ENCODE data around the gene PTPRD.

PTPRD gene

GRCh38 chr9:9771314-9771713 is 841.5 kb downstream of the PTPRD start:
- Histone ChIP-seq H3K4me3 (ENCODE audit: low read depth, low read length) (no peak overlapping the region), H3K27me3 (ENCODE audit: control insufficient read depth, insufficient read depth, low read length) (no peaks in the 10 kb centered on the region), H3K9ac (ENCODE audit: low read depth, low read length) (no peak overlapping the region), H3K36me3 (ENCODE audit: control insufficient read depth, insufficient read depth, low read length) (no peaks in the 10 kb centered on the region), H3K9me3 (ENCODE audit: control insufficient read depth, insufficient read depth, low read length) (no peaks in the 10 kb centered on the region), H3K4me1 (ENCODE audit: control insufficient read depth, insufficient read depth, low read length) (no peaks in the 10 kb centered on the region)

- Histone ChIP-seq H3K4me1 (ENCODE audit: control insufficient read depth, insufficient read depth, low read length) (no peaks in the 10 kb centered on the region), H3K36me3 (ENCODE audit: control insufficient read depth, insufficient read depth, low read length) (no peaks in the 10 kb centered on the region), H3K27me3 (ENCODE audit: control insufficient read depth, insufficient read depth, low read length) (no peaks in the 10 kb centered on the region), H3K9me3 (ENCODE audit: control insufficient read depth, insufficient read depth, low read length) (no peaks in the 10 kb centered on the region), H3K9ac (ENCODE audit: low read depth, low read length) (no peak overlapping the region), H3K4me3 (ENCODE audit: low read depth, low read length) (no peak overlapping the region)
Measured at GRCh38 chr9:9764821-9765220, 848.0 kb downstream of the PTPRD start.

- no peaks in the 10 kb centered on the region for H3K36me3 ChIP-seq (ENCODE audit: control insufficient read depth, insufficient read depth, low read length)
- H3K4me3 ChIP-seq (ENCODE audit: low read depth, low read length) = no peak overlapping the region
- no peaks in the 10 kb centered on the region for H3K27me3 ChIP-seq (ENCODE audit: control insufficient read depth, insufficient read depth, low read length)
- H3K9ac ChIP-seq (ENCODE audit: low read depth, low read length) = no peak overlapping the region
- no peaks in the 10 kb centered on the region for H3K4me1 ChIP-seq (ENCODE audit: control insufficient read depth, insufficient read depth, low read length)
- no peaks in the 10 kb centered on the region for H3K9me3 ChIP-seq (ENCODE audit: control insufficient read depth, insufficient read depth, low read length)
Measured at GRCh38 chr9:9754186-9754585, 858.6 kb downstream of the PTPRD start.

- H3K36me3 ChIP-seq (ENCODE audit: control insufficient read depth, insufficient read depth, low read length) = no peaks in the 10 kb centered on the region
- H3K4me1 ChIP-seq (ENCODE audit: control insufficient read depth, insufficient read depth, low read length) = no peaks in the 10 kb centered on the region
- H3K9ac ChIP-seq (ENCODE audit: low read depth, low read length) = no peak overlapping the region
- H3K4me3 ChIP-seq (ENCODE audit: low read depth, low read length) = no peak overlapping the region
- H3K9me3 ChIP-seq (ENCODE audit: control insufficient read depth, insufficient read depth, low read length) = no peaks in the 10 kb centered on the region
- H3K27me3 ChIP-seq (ENCODE audit: control insufficient read depth, insufficient read depth, low read length) = no peaks in the 10 kb centered on the region
Measured at GRCh38 chr9:9753266-9753665, 859.5 kb downstream of the PTPRD start.

- Histone ChIP-seq H3K27me3 (ENCODE audit: control insufficient read depth, insufficient read depth, low read length) (no peaks in the 10 kb centered on the region), H3K9ac (ENCODE audit: low read depth, low read length) (no peak overlapping the region), H3K4me1 (ENCODE audit: control insufficient read depth, insufficient read depth, low read length) (no peaks in the 10 kb centered on the region), H3K9me3 (ENCODE audit: control insufficient read depth, insufficient read depth, low read length) (no peaks in the 10 kb centered on the region), H3K4me3 (ENCODE audit: low read depth, low read length) (no peak overlapping the region), H3K36me3 (ENCODE audit: control insufficient read depth, insufficient read depth, low read length) (no peaks in the 10 kb centered on the region)
Measured at GRCh38 chr9:9752722-9753121, 860.1 kb downstream of the PTPRD start.

- Histone ChIP-seq H3K27me3 (ENCODE audit: control insufficient read depth, insufficient read depth, low read length) (no peaks in the 10 kb centered on the region), H3K4me1 (ENCODE audit: control insufficient read depth, insufficient read depth, low read length) (no peaks in the 10 kb centered on the region), H3K4me3 (ENCODE audit: low read depth, low read length) (no peak overlapping the region), H3K9ac (ENCODE audit: low read depth, low read length) (no peak overlapping the region), H3K9me3 (ENCODE audit: control insufficient read depth, insufficient read depth, low read length) (no peaks in the 10 kb centered on the region), H3K36me3 (ENCODE audit: control insufficient read depth, insufficient read depth, low read length) (no peaks in the 10 kb centered on the region)
Measured at GRCh38 chr9:9751996-9752395, 860.8 kb downstream of the PTPRD start.

GRCh38 chr9:9750719-9751118 is 862.1 kb downstream of the PTPRD start:
- Histone ChIP-seq H3K9ac (ENCODE audit: low read depth, low read length) (no peak overlapping the region), H3K9me3 (ENCODE audit: control insufficient read depth, insufficient read depth, low read length) (no peaks in the 10 kb centered on the region), H3K27me3 (ENCODE audit: control insufficient read depth, insufficient read depth, low read length) (no peaks in the 10 kb centered on the region), H3K4me1 (ENCODE audit: control insufficient read depth, insufficient read depth, low read length) (no peaks in the 10 kb centered on the region), H3K36me3 (ENCODE audit: control insufficient read depth, insufficient read depth, low read length) (no peaks in the 10 kb centered on the region), H3K4me3 (ENCODE audit: low read depth, low read length) (no peak overlapping the region)

GRCh38 chr9:9749591-9749990 is 863.2 kb downstream of the PTPRD start:
- Histone ChIP-seq H3K4me1 (ENCODE audit: control insufficient read depth, insufficient read depth, low read length) (no peaks in the 10 kb centered on the region), H3K9me3 (ENCODE audit: control insufficient read depth, insufficient read depth, low read length) (no peaks in the 10 kb centered on the region), H3K36me3 (ENCODE audit: control insufficient read depth, insufficient read depth, low read length) (no peaks in the 10 kb centered on the region), H3K9ac (ENCODE audit: low read depth, low read length) (no peak overlapping the region), H3K27me3 (ENCODE audit: control insufficient read depth, insufficient read depth, low read length) (no peaks in the 10 kb centered on the region), H3K4me3 (ENCODE audit: low read depth, low read length) (no peak overlapping the region)

- Histone ChIP-seq H3K36me3 (ENCODE audit: control insufficient read depth, insufficient read depth, low read length) (no peaks in the 10 kb centered on the region), H3K4me3 (ENCODE audit: low read depth, low read length) (no peak overlapping the region), H3K9me3 (ENCODE audit: control insufficient read depth, insufficient read depth, low read length) (no peaks in the 10 kb centered on the region)
Measured at GRCh38 chr9:9747787-9748186, 865.0 kb downstream of the PTPRD start.

GRCh38 chr9:9746826-9747225 is 866.0 kb downstream of the PTPRD start:
- no peaks in the 10 kb centered on the region for H3K4me1 ChIP-seq (ENCODE audit: control insufficient read depth, insufficient read depth, low read length)
- no peak overlapping the region for H3K4me3 ChIP-seq (ENCODE audit: low read depth, low read length)
- H3K9me3 ChIP-seq (ENCODE audit: control insufficient read depth, insufficient read depth, low read length) = no peaks in the 10 kb centered on the region
- no peaks in the 10 kb centered on the region for H3K27me3 ChIP-seq (ENCODE audit: control insufficient read depth, insufficient read depth, low read length)
- no peaks in the 10 kb centered on the region for H3K36me3 ChIP-seq (ENCODE audit: control insufficient read depth, insufficient read depth, low read length)
- H3K9ac ChIP-seq (ENCODE audit: low read depth, low read length) = no peak overlapping the region

More at GRCh38 chr9:9747787-9748186, 865.0 kb downstream of the PTPRD start:
- H3K9ac ChIP-seq (ENCODE audit: low read depth, low read length) = no peak overlapping the region
- no peaks in the 10 kb centered on the region for H3K4me1 ChIP-seq (ENCODE audit: control insufficient read depth, insufficient read depth, low read length)
- no peaks in the 10 kb centered on the region for H3K27me3 ChIP-seq (ENCODE audit: control insufficient read depth, insufficient read depth, low read length)

- H3K9me3 ChIP-seq (ENCODE audit: control insufficient read depth, insufficient read depth, low read length) = no peaks in the 10 kb centered on the region
- no peak overlapping the region for H3K9ac ChIP-seq (ENCODE audit: low read depth, low read length)
- H3K36me3 ChIP-seq (ENCODE audit: control insufficient read depth, insufficient read depth, low read length) = no peaks in the 10 kb centered on the region
- H3K4me3 ChIP-seq (ENCODE audit: low read depth, low read length) = no peak overlapping the region
- no peaks in the 10 kb centered on the region for H3K4me1 ChIP-seq (ENCODE audit: control insufficient read depth, insufficient read depth, low read length)
- no peaks in the 10 kb centered on the region for H3K27me3 ChIP-seq (ENCODE audit: control insufficient read depth, insufficient read depth, low read length)
Measured at GRCh38 chr9:9743822-9744221, 869.0 kb downstream of the PTPRD start.

GRCh38 chr9:9730174-9730573 is 882.6 kb downstream of the PTPRD start:
- Histone ChIP-seq H3K27me3 (ENCODE audit: control insufficient read depth, insufficient read depth, low read length) (no peaks in the 10 kb centered on the region), H3K36me3 (ENCODE audit: control insufficient read depth, insufficient read depth, low read length) (no peaks in the 10 kb centered on the region), H3K9me3 (ENCODE audit: control insufficient read depth, insufficient read depth, low read length) (no peaks in the 10 kb centered on the region), H3K4me3 (ENCODE audit: low read depth, low read length) (no peak overlapping the region), H3K4me1 (ENCODE audit: control insufficient read depth, insufficient read depth, low read length) (no peaks in the 10 kb centered on the region), H3K9ac (ENCODE audit: low read depth, low read length) (no peak overlapping the region)

- H3K9me3 ChIP-seq (ENCODE audit: control insufficient read depth, insufficient read depth, low read length) = no peaks in the 10 kb centered on the region
- no peaks in the 10 kb centered on the region for H3K36me3 ChIP-seq (ENCODE audit: control insufficient read depth, insufficient read depth, low read length)
- H3K4me1 ChIP-seq (ENCODE audit: control insufficient read depth, insufficient read depth, low read length) = no peaks in the 10 kb centered on the region
- H3K27me3 ChIP-seq (ENCODE audit: control insufficient read depth, insufficient read depth, low read length) = no peaks in the 10 kb centered on the region
- H3K9ac ChIP-seq (ENCODE audit: low read depth, low read length) = no peak overlapping the region
- H3K4me3 ChIP-seq (ENCODE audit: low read depth, low read length) = no peak overlapping the region
Measured at GRCh38 chr9:9729082-9729481, 883.7 kb downstream of the PTPRD start.
